Measurements from ENCODE around the gene NSUN4. TPM values are rescaled to one million over a fixed set of nuclear protein-coding genes. Genes with fewer than 3 reads are reported as not detected.

The NSUN4 gene
- total RNA-seq, 2 donors from 2014 or later = 16.8 to 22.1 TPM

Other genes starting within 250 kb of the NSUN4 start
- 1 to 10 TPM; 7.8 to 9.3 TPM for gene PIK3R3, start 208.2 kb upstream of the NSUN4 start, total RNA-seq
- gene TSPAN1, start 165.7 kb upstream of the NSUN4 start, total RNA-seq = 1,000 to 10,000 TPM; 1,260 to 2,050 TPM
- gene P3R3URF, start 164.3 kb upstream of the NSUN4 start, total RNA-seq = not detected
- gene POMGNT1, start 142.4 kb upstream of the NSUN4 start, total RNA-seq = 10 to 100 TPM; 27.3 to 31.9 TPM
- gene LURAP1, start 137.5 kb upstream of the NSUN4 start, total RNA-seq = 1 to 10 TPM; 1.1 to 1.5 TPM
- gene RAD54L, start 93.0 kb upstream of the NSUN4 start, total RNA-seq = 1 to 10 TPM; 2.8 to 7.4 TPM
- 10 to 100 TPM; 46.3 to 53.6 TPM for gene LRRC41, start 37.2 kb upstream of the NSUN4 start, total RNA-seq
- gene UQCRH, start 37.1 kb upstream of the NSUN4 start, total RNA-seq = 100 to 1,000 TPM; 362 to 413 TPM
- 10 to 100 TPM; 71.1 to 84.5 TPM for gene FAAH, start 53.5 kb downstream of the NSUN4 start, total RNA-seq
- not detected for gene DMBX1, start 149.0 kb downstream of the NSUN4 start, total RNA-seq
- gene KNCN, start 210.8 kb downstream of the NSUN4 start, total RNA-seq = not detected